NCI-H82 treated with DMSO at 0.1 percent for 48 hours (cell line): ENCODE results near the gene TACO1.
A peak's percentile ranks its signal among the peaks of the same experiment; 100 is the strongest.

Source experiments
- DNase-seq: peaks from one replicate; lab custom pipeline; 2025; ENCODE audit not compliant: unreplicated experiment; lab: John Stamatoyannopoulos, UW

Gene TACO1

DNA sequence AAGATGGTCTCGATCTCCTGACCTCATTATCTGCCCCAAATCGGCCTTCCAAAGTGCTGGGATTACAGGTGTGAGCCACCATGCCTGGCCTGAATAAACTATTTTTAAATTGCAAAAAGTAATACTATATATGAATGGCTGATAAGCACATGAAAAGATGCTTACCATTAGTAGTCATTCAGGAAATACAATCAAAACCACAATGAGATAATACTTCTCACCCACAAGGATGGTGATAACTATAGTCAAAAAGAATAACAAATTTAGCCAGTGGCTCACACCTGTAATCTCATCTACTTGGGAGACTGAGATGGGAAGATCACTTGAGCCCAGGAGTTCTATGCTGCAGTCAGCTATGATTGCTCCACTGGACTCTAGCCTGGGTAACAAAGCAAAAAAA is 2.4 kb upstream of the TACO1 start:
- no peak for DNase-seq

DNA sequence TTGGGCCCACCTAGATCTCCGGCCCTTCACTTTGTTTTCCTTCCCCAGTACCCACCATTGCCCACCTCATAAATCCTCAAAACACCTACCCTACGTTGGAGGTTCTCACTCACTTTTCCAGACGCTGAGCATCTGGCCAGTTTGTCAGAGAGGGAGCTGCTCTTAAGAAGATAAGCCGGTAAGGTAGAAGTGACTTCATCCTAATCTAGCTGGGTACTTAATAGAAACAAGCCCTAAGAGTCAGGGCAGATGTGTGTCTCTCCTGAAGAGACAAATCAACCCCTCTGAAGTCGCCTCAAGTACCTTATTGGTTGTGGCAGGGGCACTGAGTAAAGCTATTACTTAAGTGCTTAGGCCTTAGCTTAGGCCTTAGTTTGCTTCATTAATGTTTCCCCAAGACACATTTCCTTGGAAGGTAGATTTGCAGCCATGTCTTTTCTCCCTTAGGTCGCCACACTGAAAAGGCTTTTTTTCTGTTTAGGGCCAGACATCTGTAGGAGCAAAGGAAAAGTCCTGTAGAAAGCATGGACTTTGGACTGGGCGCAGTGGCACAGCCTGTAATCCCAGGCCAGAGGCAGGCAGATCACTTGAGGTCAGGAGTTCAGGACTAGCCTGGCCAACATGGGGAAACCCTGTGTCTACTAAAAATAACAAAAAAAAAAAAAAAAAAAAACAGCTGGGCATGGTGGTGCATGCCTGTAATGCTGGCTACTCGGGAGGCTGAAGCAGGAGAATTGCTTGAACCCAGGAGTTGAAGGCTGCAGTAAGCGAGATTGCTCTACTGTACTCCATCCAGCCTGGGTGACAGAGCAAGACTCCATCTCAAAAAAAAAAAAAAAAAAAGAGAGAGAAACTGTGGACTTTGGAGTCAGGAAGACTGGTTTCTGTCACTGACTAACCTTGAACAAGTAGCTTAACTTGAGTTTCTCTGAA is 1.0 kb downstream of the TACO1 start:
- DNase-seq, result peak; percentile 91

DNA sequence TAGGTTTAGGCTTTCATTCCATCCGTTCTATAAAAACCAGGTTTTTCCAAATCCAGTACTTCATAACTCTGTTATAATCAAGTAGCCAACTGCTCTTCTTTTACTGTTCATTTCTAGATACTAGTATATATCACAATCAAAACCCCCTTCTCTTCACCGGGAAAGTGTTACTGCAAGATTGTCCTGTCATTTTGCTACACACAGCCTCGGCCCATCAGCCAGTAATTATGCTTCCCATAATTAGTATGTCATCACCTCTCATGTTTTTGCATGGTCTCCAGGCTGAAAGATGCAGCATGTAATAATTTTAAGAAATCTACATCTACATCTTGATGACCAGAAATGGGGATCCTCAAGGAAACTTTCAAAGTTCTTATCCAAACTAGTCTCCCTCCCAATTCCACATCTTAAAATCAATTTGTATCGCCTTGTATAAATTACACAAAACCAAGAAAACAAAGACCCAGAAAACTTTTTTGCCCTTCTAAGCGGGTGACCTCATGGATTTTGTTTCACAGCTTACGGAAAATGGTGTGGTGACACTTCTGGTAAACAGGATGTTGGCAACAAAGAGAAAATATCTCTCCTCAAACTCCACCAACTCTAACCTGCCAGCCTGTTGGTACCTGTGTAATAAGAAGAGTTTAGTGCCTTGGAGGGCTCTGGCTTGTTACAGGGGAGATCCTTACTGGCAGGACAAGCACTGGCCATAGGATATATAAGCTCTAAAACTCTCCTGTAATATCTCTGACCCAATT is 9.3 kb downstream of the TACO1 start:
- no peak for DNase-seq

DNA sequence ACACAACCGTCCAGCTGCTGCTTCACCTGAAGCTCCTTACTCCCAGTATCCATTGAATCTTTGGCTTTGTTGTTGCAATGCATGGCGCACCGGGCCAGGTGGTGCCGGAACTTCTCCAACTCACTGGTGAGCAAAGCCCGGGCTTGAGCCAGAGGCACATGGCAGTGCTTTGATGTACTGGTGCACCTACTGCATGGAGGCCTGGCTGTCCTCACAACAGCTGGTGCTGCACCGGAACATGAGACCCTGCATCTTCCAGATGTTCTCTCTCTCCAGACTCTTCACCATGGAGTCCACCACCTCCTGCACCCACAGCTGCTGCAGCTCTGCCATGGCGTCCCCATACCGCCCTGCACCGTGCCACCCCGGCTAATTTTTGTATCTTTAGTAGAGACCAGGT is 10.2 kb downstream of the TACO1 start:
- DNase-seq, result no peak

DNA sequence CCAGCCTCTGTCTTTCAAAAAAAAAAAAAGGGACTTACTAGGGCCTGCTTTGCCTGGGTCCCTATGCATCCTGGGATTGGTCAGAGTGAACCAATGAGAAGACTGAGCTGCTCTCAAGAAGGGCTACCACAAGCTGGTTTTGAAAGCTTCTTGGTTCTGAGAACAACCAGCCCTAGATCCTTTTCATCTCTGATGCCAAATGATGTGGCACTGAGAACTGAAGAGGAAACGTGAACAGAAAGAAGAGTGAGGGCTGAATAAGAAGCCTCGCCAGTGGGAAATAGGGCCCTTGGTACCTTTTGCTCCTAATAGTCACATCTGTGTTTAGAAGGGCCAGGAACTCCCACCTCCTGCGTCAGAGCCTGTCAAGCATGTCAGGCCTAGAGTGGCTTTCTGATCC is 10.7 kb downstream of the TACO1 start:
- DNase-seq, result no peak

DNA sequence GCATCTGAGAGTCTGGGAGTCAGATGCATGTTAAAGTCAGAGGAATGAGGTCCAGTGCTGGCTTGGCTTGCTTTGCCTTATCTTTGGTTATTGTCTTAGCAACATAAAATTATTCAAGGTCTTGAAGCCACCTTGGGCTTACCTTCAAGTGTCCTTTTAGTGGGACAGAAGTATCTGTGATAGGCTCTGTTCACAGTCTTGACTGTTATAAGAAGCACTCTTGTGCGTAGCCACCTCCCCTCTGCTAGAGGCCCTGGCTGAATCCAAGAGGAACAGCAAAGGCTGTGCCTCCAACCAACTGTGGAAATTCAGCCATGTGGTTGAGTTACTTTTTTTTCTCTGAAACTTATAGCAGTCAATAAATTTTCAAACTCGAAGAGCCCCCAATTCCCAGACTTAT is 13.0 kb downstream of the TACO1 start:
- DNase-seq, result no peak

DNA sequence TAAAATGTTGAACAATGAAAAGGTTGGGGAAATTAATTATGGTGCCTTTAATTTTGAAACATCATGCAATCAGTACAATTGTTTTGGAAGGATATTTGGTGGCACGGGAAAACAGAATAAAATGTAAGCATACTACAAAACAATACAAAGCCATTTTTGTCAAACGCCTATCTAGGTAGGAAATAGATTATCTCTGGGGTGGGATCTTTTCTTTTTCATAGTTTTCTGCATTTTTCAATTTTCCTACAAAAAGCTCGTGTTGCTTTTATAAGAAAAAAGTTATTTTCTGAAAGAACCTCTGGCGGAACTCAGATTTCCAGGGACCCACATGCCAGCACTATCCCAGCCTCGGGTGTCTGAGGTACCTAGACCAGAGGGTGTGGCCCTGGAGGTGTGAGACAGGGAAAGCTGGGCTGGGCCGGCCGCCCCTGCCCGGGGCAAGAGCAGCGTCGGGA is 20.6 kb downstream of the TACO1 start:
- DNase-seq, result no peak

DNA sequence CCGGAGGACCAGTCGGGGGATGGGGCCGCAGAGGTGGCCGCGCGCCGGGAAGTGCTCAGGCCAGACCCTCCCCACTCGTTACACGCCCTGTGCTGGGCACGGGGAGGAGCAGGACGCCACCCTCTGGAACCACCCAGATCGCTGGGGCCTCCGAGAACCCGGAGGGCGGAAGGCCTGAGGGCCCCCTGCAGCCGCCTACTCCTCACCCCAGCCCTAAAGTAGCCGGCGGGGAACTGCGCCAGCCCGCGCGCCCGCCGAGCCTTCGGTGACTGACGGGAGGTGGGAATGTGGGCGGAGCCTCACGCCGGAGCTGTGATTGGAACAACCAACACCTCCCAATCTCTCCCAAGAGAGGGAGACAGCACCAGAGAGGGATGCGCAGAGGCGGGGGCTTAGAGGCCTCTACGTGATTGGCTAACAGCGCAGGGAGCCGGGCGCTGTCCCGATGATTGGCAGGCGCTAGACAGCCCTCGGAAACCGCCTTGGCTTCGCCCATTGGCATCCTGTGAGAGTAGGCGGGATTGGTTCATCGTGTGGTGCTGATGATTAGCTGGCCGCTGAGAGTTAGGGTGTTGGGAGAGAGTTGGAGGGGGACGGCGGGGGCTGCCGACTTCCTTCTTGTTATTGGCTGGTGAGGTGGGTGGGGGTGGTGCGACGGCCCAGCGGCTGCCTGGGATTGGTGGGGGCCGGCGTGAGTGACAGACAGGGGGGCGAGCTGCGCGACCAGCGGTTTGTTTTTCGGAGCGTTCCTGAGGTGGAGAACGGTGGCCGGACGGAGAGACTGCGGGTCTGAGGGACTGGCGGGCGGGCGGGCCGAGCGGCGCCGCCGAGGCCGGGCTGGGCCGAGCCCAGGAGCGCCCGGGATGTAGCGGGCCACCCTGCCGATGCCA is 21.2 kb downstream of the TACO1 start, which contains the start of gene MAP3K3:
Gene MAP3K3 (plus strand): TSS at position 734 of the 890 bp plus-strand sequence. CDS start 343 bp downstream, outside the sequence.
- DNase-seq, result peak; percentile 100

DNA sequence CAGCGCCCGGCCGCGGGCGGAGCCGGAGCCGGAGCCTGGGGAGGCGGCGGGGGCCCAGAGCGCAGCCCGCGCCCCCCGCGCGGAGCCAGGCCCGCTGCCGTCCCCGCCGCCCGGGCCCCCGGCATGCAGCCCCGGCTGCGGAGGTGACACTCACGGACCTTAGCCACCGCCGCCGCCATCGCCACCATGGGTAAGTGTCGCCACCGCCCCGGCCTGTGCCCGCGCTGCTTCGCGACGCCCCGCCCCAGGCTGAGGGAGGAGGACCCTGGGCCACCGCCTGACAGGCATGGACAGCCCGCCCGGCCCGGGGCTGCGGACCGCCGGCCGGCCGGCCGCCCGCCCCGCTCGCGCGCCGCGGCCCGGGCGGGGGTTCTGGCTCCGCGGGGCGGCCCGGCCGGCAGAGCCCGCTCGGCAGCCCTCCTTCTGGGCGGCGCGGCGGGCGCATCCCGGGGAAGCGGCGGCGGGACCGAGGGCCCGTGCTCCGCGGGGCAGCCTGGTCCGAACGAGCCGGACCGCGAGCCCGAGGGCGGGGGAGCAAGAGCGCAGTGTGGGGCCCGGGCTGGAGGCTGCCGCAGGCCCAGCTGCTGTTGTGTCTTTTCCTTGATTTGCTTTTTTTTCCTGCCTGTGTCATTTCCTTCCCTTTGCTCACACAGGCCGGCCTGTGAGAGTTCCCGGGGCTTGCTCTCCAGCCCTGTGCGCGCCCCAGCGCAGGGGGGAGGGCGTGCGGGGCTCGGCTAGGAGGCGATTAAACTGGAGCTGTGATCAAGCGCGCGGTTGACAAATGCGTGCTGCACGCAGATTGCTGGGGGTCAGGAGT is 22.1 kb downstream of the TACO1 start:
- DNase-seq, result peak; percentile 48

DNA sequence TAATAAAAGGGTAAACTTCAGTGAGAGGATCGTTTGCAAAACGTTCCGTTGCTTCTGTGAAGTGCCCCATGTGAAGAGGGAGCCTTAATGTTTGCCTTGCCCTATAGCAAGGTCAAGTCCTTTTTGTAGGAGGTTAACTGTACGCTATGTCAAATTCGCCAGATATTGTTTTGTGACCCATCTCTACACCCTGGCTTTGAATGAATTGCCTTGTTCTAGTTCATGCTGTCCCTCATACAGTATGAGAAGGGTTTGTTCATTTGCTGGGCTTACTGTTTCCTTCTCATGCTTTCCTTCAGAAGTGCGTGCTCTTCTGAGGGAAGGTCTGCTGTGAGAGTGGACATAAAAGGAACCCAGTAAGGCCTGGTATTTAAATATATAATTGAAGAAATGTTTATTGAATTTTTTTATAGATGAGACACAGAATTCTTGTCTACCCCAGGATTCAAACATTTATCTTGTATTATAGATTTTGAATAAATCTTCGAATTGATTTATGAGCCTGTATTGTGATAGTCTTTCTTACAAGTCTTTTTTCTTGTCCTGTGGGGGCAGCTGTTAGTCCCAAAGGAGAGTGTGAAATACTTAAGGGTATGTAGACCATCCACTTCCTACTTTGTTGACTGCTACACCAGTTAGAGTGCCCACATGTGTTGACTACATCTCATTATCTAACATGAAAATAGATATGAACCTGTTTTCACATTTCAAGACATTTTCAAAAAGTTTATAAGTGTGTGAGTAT is 23.3 kb downstream of the TACO1 start:
- no peak for DNase-seq

DNA sequence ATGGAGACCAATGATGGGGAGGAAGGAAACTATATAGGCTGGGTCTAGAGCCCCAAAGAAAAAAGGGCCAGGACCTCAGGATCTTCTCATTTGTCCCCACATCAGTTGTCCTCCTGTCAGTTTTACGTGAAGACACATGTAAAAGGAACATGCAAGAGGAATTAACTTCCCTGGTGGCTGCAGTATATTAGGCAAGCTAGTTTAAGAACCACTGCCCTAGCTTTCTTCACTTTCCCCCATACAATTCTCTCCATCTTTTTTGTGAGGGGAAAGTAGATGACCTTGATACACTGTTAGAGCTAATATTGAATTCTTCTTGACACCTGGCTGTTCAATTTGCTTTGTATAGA is 23.8 kb downstream of the TACO1 start:
- DNase-seq, result no peak

DNA sequence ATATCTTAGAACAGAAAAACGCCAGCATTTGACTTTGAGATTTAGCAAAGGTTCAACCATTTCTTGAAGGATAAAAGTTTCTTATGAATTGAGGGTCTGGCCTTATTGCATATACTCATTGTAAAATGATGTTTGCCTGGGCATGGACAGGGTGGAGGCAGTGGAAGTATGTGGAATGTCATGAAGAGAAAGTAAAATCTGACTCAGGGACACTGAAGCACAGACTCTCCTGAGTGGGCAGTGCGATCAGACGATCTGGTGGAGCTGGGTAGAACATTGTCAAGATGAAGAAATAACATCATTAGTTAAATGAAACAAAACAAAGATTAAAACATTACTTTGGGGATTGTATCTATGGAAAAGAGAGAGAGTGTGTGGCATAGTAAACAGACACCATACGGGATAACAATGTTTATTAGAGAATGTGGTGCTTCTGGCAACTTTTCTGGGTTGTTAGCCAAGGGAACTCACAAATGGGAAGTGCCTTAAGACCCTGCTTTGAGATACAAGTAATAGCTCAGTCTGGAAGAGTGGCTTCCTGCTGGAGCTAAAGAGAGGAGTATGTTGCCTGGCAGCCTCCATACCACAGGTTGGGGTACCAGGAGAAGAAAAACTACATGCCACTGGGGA is 26.0 kb downstream of the TACO1 start:
- DNase-seq, result no peak

DNA sequence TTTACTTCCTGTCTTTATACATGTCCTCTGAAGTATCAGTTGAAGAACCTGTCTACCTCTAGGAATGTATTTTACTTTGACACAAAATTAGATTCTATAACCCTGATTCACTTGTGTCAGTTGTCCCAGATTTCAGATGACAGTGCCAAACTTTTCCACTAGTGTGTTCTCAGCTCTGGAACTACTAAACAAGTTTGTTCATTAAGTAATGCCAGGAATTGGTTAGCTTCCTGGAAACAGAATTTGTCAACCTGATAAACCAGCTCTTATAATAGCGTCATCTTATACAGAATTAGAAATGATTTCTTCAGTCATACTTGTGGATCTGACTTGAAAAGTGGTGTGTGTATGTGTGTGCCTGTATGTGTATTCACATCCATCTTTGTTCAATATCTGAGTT is 28.9 kb downstream of the TACO1 start:
- no peak for DNase-seq

DNA sequence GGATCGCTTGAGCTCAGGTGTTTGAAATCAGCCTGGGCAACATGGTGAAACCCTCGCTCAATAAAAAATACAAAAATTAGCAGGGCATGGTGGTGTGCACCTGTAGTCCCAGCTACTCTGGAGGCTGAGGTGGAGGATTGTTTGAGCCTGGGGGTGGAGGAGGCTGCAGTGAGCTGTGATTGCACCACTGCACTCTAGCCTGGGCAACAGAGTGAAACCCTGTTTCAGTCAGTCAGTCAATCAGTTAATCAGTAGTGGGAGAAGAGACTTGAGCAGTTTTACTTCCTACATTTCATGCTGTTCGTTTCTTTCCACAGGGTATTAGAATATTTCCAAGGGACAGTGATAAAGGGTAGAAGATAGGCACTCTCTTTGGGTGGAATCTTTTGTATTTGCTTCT is 30.4 kb downstream of the TACO1 start:
- DNase-seq, result no peak

DNA sequence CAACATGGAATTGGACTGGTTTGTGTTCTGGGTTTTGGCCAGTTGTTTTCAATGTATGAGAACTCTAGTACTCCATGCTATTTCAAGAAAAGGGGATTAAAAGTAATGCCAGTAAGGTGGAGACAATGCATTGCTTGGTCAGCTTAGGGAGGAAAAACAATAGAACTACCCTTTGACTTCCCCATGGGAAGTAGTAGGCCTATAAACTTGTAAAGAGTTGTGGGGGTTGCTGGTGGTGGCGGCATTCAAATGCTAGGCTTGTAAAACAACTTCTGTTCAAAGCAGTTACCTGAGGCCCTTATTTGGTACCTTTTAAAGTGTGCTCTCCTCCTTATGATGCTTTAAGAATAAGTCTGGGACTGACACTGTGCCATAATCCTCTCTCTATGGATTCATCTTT is 30.9 kb downstream of the TACO1 start:
- DNase-seq, result no peak

DNA sequence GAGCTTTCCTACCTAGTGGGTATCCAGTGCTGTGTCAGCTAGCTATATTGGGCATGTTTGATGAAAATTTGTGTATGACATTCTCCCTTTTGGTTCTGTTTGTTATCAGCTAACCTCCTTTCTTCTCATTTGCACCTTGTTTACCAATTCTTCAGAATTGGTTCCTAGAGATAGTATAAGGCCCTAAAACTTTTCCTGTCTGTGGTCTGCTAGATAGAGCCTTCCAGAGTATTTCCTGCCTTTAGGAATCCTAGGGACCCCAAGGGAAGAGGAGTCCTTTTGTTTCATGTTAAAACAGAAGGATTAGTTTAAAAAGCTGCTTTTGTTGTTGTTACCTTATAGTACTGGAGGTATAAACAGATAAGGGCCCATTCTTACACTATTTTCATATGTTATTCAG is 33.0 kb downstream of the TACO1 start:
- no peak for DNase-seq

DNA sequence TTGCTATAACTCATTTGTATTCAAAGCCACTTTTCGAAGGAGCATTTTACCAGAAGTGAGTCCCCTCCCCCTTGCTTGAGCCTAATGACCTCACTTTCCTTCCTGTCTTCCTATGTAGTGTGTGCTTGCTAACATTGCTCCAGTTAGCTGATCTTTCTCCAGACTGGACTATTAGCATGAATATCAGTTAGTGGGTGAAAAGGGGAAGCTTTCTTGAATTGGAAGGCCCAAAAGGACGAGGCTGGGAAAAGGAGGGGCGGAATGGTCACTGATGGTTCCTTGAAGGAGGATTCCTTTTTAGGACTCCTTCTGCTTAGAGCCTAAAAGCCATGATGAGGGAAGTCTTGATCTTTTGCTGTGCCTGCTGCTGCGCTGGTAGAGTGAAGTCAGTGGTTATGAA is 33.5 kb downstream of the TACO1 start:
- DNase-seq, result no peak

DNA sequence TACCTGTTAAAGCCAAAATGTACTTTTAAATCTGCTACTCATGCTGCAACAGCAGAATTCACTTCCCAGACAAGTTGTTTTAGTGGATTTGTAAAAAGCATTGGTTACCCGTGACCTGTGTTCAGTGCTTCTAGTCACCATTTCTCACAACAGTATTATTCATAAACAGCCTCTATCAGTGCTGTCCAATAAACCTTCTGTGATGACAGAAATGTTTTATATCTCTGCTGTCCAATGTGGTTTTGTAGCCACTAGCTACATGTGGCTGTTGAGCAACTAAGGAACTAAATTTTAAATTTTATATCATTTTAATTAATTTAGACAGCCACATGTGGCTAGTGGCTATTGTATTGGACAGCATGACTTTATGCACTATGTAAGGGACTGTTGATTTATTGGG is 34.1 kb downstream of the TACO1 start:
- DNase-seq, result no peak

DNA sequence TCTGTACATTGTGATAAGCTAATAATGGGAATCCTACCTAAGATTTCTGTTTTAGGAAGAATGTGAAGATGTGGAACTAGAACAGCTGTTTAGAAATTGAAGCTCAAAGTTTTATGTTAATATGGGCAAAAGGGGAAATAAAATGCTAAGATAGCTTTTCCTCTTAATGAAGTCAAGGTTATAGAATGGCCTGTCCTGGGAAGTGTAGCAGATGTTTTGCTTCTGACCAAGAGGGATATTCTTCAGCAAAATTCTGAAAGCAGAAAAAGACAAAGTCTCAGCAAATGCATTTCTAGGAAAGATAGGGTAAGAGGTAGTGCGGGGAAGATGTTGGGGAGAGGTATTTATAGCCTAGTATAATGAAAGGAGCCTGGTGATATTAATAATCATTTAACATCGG is 34.6 kb downstream of the TACO1 start:
- no peak for DNase-seq
